Measurements from ENCODE around the gene ZWILCH. TPM values are rescaled to one million over a fixed set of nuclear protein-coding genes. Genes with fewer than 3 reads are reported as not detected.

Gene ZWILCH
- total RNA-seq, 1 experiment from 2014 or later: 50.2 TPM

- H3K36me3 Mint-ChIP-seq: peaks cover 73% of the 10 kb centered on the region
- POLR2A ChIA-PET: interaction anchor here (0.6 to 2.6 kb wide), 7 partner anchors 8 to 203 kb away, joined by 3 to 7 read pairs (median 3); partner anchors contain the start of gene MAP2K1
- TF ChIP-seq ZNF219 (CRISPR knock-in tag; IDR thresholded peaks at IDR 0.05; ENCODE audit: borderline replicate concordance) (no peak), ZNF671 (CRISPR knock-in tag; IDR thresholded peaks at IDR 0.05) (peak; percentile 94), ATF1 (CRISPR knock-in tag; IDR thresholded peaks at IDR 0.05) (peak; percentile 96; the same call in 1 of the 2 replicates), ZNF425 (CRISPR knock-in tag; conservative IDR thresholded peaks at IDR 0.05) (peak; percentile 90), IRF1 (CRISPR knock-in tag; IDR thresholded peaks at IDR 0.05) (no peak), NR1H2 (CRISPR knock-in tag; IDR thresholded peaks at IDR 0.05) (no peak), HMGA2 (CRISPR knock-in tag; IDR thresholded peaks at IDR 0.05) (no peak), PRDM15 (CRISPR knock-in tag; IDR thresholded peaks at IDR 0.05) (0 out of 2 replicates have a peak, but pooled peaks have one; percentile 18), PREB (CRISPR knock-in tag; IDR thresholded peaks at IDR 0.05; ENCODE audit: borderline replicate concordance) (no peak), NFYB (CRISPR knock-in tag; conservative IDR thresholded peaks at IDR 0.05; ENCODE audit: low read depth) (no peak; the same call in 1 of the 2 replicates), CBFB (CRISPR knock-in tag; IDR thresholded peaks at IDR 0.05; ENCODE audit: low read depth) (no peak), ZNF121 (CRISPR knock-in tag; IDR thresholded peaks at IDR 0.05) (no peak), AFF4 (CRISPR knock-in tag; IDR thresholded peaks at IDR 0.05; ENCODE audit: borderline replicate concordance) (peak; percentile 93; the same call in 1 of the 2 replicates), FOXP4 (CRISPR knock-in tag; IDR thresholded peaks at IDR 0.05) (peak; percentile 49; the same call in 1 of the 2 replicates), MAX (CRISPR knock-in tag; IDR thresholded peaks at IDR 0.05) (peak; percentile 81), ZSCAN18 (CRISPR knock-in tag; IDR thresholded peaks at IDR 0.05) (no peak), ZNF263 (CRISPR knock-in tag; IDR thresholded peaks at IDR 0.05; ENCODE audit: low read depth) (no peak; the same call in 1 of the 2 replicates), JAZF1 (CRISPR knock-in tag; IDR thresholded peaks at IDR 0.05) (no peak), RORB (CRISPR knock-in tag; IDR thresholded peaks at IDR 0.05) (no peak), ZNF423 (CRISPR knock-in tag; IDR thresholded peaks at IDR 0.05) (no peak)
Measured at GRCh38 chr15:66497502-66498455, 7.3 kb upstream of the ZWILCH start, which contains the start of gene SNAPC5. Gene SNAPC5 (minus strand): TSS chr15:66497762. CDS start chr15:66497731, 31 bp downstream.

More at GRCh38 chr15:66497502-66498455, 7.3 kb upstream of the ZWILCH start, which contains the start of gene SNAPC5:
- Mint-ChIP-seq H3K4me3 (peak within 1 kb of the TSS; percentile 90), H3K4me1 (peaks cover 21% of the 10 kb centered on the region), H3K9me3 (no peaks in the 10 kb centered on the region), H3K27me3 (ENCODE audit: low read depth) (no peaks in the 10 kb centered on the region), H3K27ac (peak within 1 kb of the TSS; percentile 99)
- ATAC-seq: peak; percentile 83
- CTCF ChIA-PET: interaction anchor here (0.5 to 4.2 kb wide), 31 partner anchors 8 to 1774 kb away, joined by 3 to 50 read pairs (median 4); partner anchors contain the start of genes DIS3L, LCTL, MAP2K1 and ZWILCH
- DNase-seq (ENCODE audit: low spot score): peak; percentile 99

Measured in WTC11 (cell line).